Hepatocyte (in vitro differentiated cells): ENCODE data around the gene ZBTB6.

ENCODE experiments used
- EZH2 ChIP-seq: fragments of 200-600 bp; sonication (generic); IDR thresholded peaks from 2 replicates; pipeline ENCODE4 v1.6.1; 2016; ENCODE audit warnings: antibody characterized with exemption, mild to moderate bottlenecking, borderline replicate concordance
- TF ChIP-seq, protein P1 (sequence below): fragments of 200-600 bp; sonication (generic); IDR thresholded peaks from 2 replicates; pipeline ENCODE4 v1.5.1; 2016; ENCODE audit warnings: antibody characterized with exemption, mild to moderate bottlenecking; ENCODE audit not compliant: poor library complexity

DNA sequence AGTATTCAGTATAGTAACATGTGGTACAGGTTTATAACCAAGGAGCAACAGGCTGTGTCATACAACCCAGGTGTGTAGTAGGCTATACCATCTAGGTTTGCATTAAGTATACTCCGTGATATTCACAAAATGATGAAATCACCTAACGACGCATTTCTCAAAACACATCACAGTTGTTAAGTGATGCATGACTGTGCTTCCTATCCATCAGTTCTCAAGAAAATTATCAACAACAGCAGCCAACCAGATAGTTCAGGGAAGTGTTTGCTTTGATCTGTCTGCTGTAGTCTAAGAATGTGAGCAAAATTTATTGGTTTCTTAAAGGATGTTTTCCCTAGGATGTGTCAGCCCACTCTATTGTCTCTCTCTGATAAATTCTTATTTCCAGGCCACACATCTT is 10.8 kb upstream of the ZBTB6 start:
- TF ChIP-seq, protein P1, sequence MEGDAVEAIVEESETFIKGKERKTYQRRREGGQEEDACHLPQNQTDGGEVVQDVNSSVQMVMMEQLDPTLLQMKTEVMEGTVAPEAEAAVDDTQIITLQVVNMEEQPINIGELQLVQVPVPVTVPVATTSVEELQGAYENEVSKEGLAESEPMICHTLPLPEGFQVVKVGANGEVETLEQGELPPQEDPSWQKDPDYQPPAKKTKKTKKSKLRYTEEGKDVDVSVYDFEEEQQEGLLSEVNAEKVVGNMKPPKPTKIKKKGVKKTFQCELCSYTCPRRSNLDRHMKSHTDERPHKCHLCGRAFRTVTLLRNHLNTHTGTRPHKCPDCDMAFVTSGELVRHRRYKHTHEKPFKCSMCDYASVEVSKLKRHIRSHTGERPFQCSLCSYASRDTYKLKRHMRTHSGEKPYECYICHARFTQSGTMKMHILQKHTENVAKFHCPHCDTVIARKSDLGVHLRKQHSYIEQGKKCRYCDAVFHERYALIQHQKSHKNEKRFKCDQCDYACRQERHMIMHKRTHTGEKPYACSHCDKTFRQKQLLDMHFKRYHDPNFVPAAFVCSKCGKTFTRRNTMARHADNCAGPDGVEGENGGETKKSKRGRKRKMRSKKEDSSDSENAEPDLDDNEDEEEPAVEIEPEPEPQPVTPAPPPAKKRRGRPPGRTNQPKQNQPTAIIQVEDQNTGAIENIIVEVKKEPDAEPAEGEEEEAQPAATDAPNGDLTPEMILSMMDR: no peak
- no peak for TF ChIP-seq EZH2
